Peyer's patch (tissue), 4 donors: ENCODE data around the gene NFE2L3. TPM values are rescaled to one million over a fixed set of nuclear protein-coding genes. Genes with fewer than 3 reads are reported as not detected.
A peak's percentile ranks its signal among the peaks of the same experiment; 100 is the strongest.
"Not testable (repeated sequence)": the region's sequence is repeated elsewhere in the genome, so short reads cannot be mapped to it uniquely, and the experiment has no call there.

Source experiments
- DNase-seq, 3 donors: peaks; one replicate each; pipeline ENCODE4 v3.0.0-alpha.2; 2017 to 2019
- H3K27ac ChIP-seq, 4 donors: fragments of 200-600 bp; sonication (generic); one replicate each; pipeline ENCODE4 v1.5.1; 2016 to 2019
- H3K27me3 ChIP-seq, 2 donors: fragments of 200-600 bp; sonication (generic); one replicate each; pipeline ENCODE4 v1.5.1; 2019
- H3K36me3 ChIP-seq, 3 donors: fragments of 200-600 bp; sonication (generic); one replicate each; pipeline ENCODE4 v1.5.1; 2016 to 2019
- H3K4me1 ChIP-seq, 4 donors: fragments of 200-600 bp; sonication (generic); one replicate each; pipeline ENCODE4 v1.5.1; 2016 to 2019
- H3K4me3 ChIP-seq, 4 donors: fragments of 200-600 bp; sonication (generic); 1 replicate in 3 of 4; 2 replicates in 1 of 4; pipeline ENCODE4 v1.5.1; 2016 to 2019; ENCODE audit warnings: mild to moderate bottlenecking in 1 of 4
- H3K9me3 ChIP-seq, 4 donors: fragments of 200-600 bp; sonication (generic); one replicate each; pipeline ENCODE4 v1.5.1; 2016 to 2019; ENCODE audit warnings: mild to moderate bottlenecking in 1 of 4
- CTCF ChIP-seq, 6 experiments: fragments of 450-650 bp in 4 of 6; fragments of 200-600 bp in 2 of 6; sonication (generic) in 1 of 6; IDR thresholded peaks; one replicate each; pipeline ENCODE4 v1.5.1; 2017 to 2019; ENCODE audit warnings: antibody characterized with exemption in 6 of 6, mild to moderate bottlenecking in 3 of 6, moderate library complexity in 1 of 6
- POLR2A ChIP-seq, 2 donors: fragments of 450-650 bp; IDR thresholded peaks; one replicate each; pipeline ENCODE4 v1.5.1; 2017; ENCODE audit warnings: antibody characterized with exemption in 2 of 2, mild to moderate bottlenecking in 2 of 2, moderate library complexity in 2 of 2
- total RNA-seq, 4 donors: library from RNA; depleted of rRNA; stranded (reverse); fragments of >200 nt; gene quantifications; one replicate each; pipeline ENCODE4 v1.1.0, GENCODE V29; 2016

The NFE2L3 gene
- total RNA-seq, 4 donors from 2014 or later, result 5.3 to 10.5 (median 6.6) TPM

- H3K27me3 ChIP-seq, result no peaks in the 10 kb centered on the region
- no peaks in the 10 kb centered on the region for H3K9me3 ChIP-seq
Observed at GRCh38 chr7:26143298-26144048, 8.5 kb upstream of the NFE2L3 start.

GRCh38 chr7:26144184-26145080 is 7.6 kb upstream of the NFE2L3 start:
- H3K9me3 ChIP-seq, result no peaks in the 10 kb centered on the region
- H3K36me3 ChIP-seq, result no peaks in the 10 kb centered on the region
- no peak overlapping the region for H3K27ac ChIP-seq
- H3K4me3 ChIP-seq, result no peak overlapping the region
- peak in 1 of 3 donors; percentile 0 for DNase-seq
- H3K27me3 ChIP-seq, result no peaks in the 10 kb centered on the region
- TF ChIP-seq POLR2A (IDR thresholded peaks at IDR 0.05) (no peak), CTCF (IDR thresholded peaks at IDR 0.05) (no peak)
- no peaks in the 10 kb centered on the region for H3K4me1 ChIP-seq

More at GRCh38 chr7:26143298-26144048, 8.5 kb upstream of the NFE2L3 start:
- no peak for TF ChIP-seq POLR2A (IDR thresholded peaks at IDR 0.05)
- TF ChIP-seq CTCF (IDR thresholded peaks at IDR 0.05), result no peak
- no peak overlapping the region for H3K4me3 ChIP-seq
- peak in 1 of 3 donors; percentile 15 for DNase-seq
- H3K36me3 ChIP-seq, result no peaks in the 10 kb centered on the region
- no peak overlapping the region for H3K27ac ChIP-seq
- no peaks in the 10 kb centered on the region for H3K4me1 ChIP-seq

GRCh38 chr7:26145238-26145637 is 6.8 kb upstream of the NFE2L3 start:
- no peak overlapping the region for H3K27ac ChIP-seq
- no peaks in the 10 kb centered on the region for H3K4me1 ChIP-seq
- no peak for TF ChIP-seq CTCF (IDR thresholded peaks at IDR 0.05)
- TF ChIP-seq POLR2A (IDR thresholded peaks at IDR 0.05), result no peak
- H3K27me3 ChIP-seq, result no peaks in the 10 kb centered on the region
- DNase-seq, result peak in 1 of 3 donors; percentile 34
- no peak overlapping the region for H3K4me3 ChIP-seq
- H3K36me3 ChIP-seq, result no peaks in the 10 kb centered on the region
- H3K9me3 ChIP-seq, result no peaks in the 10 kb centered on the region

GRCh38 chr7:26147030-26147429 is 5.0 kb upstream of the NFE2L3 start:
- no peak overlapping the region for H3K4me3 ChIP-seq
- no peaks in the 10 kb centered on the region for H3K27me3 ChIP-seq
- no peaks in the 10 kb centered on the region for H3K4me1 ChIP-seq
- no peaks in the 10 kb centered on the region for H3K9me3 ChIP-seq
- H3K36me3 ChIP-seq, result no peaks in the 10 kb centered on the region
- no peak overlapping the region for H3K27ac ChIP-seq
- DNase-seq, result peak in 1 of 3 donors; percentile 18
- no peak for TF ChIP-seq POLR2A (IDR thresholded peaks at IDR 0.05)
- no peak for TF ChIP-seq CTCF (IDR thresholded peaks at IDR 0.05)

GRCh38 chr7:26147646-26148306 is 4.2 kb upstream of the NFE2L3 start:
- not testable (repeated sequence) for H3K4me1 ChIP-seq, H3K9me3 ChIP-seq, H3K4me3 ChIP-seq, H3K27ac ChIP-seq, H3K27me3 ChIP-seq, H3K36me3 ChIP-seq
- DNase-seq, result peak in 1 of 3 donors; percentile 36

- H3K9me3 ChIP-seq, H3K27me3 ChIP-seq, H3K27ac ChIP-seq, H3K4me3 ChIP-seq, H3K36me3 ChIP-seq, H3K4me1 ChIP-seq: not testable (repeated sequence)
- peak in 1 of 3 donors; percentile 26 for DNase-seq
Observed at GRCh38 chr7:26148307-26148700, 3.7 kb upstream of the NFE2L3 start.
